Caki2 (cell line): ENCODE data around the gene GPRIN1. TPM values are rescaled to one million over a fixed set of nuclear protein-coding genes. Genes with fewer than 3 reads are reported as not detected.

Source experiments
- DNase-seq: peaks from one replicate; pipeline ENCODE4 v3.0.0-alpha.2; 2015; ENCODE audit warnings: low read depth
- in situ Hi-C: cut with HindIII; loops from 2 replicates; pipeline ENCODE4 v1.10.0; 2016; ENCODE audit warnings: low sequenced_read_pairs, low pct_unique_long_range_greater_than_20kb, mixed read lengths
- total RNA-seq: library from RNA; depleted of rRNA; stranded (reverse); fragments of >200 nt; shearing (Covaris generic); gene quantifications from 2 replicates; pipeline ENCODE4 v1.2.3, GENCODE V29; 2014; ENCODE audit warnings: low replicate concordance

Gene GPRIN1
- total RNA-seq, 1 experiment from 2014 or later, result 36.8 TPM

DNA sequence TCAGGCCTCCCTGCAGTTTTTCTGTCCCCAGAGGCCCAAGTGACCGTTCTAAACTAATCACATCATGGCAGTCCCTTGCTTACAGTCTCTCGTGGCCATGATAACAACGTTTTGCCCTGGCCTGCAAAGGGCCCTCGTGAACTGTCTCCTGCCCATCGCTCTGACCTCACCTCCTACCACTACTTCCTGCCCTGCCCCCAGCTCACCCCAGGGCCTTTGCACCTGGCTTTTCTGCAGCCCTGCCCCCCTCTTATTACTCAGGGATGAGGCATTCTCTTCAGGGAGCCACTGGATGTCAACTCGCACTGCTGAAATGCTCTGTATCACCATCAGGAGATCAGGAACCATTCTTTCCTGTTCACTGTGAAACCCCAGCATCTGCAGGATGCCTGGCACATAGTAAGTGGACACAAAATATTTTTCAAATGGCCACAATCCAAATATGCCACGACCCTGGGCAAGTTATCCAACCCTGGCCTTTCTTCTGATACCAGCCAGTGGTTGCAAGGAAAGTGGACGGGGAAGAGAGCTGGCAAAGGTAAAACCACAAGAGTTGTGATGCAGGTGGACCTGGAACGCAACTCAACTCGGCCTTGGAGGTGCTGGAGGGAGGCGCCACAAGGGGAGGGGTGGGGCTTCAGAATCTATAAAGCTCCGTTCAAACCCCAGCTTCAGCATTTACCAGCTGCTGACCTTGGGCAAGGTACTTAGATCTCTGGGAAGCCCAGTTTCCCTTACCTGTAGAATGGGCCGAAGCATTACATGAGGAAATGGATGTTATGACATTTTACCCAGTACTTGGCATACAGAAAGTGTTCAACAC is 18.7 kb upstream of the GPRIN1 start:
- in situ Hi-C loops, result no loop called here
- DNase-seq, result no peak

DNA sequence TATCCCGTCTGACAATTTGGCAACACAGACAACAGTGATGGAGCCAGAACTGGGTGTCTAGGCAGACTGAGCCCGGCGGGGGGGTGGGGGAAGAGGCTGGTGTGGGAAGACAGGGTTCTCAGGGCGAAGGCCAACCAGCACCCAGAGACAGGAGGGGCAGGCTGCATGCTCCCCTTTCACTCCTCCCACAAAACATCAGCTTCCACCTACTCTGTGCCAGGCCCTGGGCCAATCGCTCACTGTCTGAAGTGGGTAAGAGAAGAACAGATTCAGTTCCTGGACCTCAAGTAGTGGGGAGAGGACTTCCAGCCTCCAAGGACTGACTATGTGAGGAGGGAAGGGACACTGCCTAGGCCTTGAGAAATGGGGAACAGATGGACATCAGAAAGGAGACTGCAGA is 17.6 kb upstream of the GPRIN1 start:
- in situ Hi-C loops, result no loop called here

DNA sequence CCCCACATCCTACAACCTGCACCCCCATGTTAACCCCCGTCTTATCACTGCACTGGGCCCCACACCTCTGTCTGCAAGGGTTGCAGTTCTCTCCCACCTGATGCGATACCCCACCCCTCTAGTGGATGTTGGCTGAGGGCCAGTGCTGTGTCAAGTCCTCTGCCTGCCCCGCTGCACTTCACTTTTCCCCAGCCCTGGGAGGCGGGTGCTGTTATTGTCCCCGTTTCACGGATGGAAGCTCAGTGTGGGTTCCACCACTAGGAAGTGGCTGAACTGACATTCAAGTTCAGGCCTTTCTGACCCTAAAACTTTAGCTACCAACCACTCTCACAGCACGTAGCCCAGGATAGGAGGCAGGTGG is 16.9 kb upstream of the GPRIN1 start:
- no peak for DNase-seq
- in situ Hi-C loops, result no loop called here

More for the DNA sequence above, 17.6 kb upstream of the GPRIN1 start:
- no peak for DNase-seq

DNA sequence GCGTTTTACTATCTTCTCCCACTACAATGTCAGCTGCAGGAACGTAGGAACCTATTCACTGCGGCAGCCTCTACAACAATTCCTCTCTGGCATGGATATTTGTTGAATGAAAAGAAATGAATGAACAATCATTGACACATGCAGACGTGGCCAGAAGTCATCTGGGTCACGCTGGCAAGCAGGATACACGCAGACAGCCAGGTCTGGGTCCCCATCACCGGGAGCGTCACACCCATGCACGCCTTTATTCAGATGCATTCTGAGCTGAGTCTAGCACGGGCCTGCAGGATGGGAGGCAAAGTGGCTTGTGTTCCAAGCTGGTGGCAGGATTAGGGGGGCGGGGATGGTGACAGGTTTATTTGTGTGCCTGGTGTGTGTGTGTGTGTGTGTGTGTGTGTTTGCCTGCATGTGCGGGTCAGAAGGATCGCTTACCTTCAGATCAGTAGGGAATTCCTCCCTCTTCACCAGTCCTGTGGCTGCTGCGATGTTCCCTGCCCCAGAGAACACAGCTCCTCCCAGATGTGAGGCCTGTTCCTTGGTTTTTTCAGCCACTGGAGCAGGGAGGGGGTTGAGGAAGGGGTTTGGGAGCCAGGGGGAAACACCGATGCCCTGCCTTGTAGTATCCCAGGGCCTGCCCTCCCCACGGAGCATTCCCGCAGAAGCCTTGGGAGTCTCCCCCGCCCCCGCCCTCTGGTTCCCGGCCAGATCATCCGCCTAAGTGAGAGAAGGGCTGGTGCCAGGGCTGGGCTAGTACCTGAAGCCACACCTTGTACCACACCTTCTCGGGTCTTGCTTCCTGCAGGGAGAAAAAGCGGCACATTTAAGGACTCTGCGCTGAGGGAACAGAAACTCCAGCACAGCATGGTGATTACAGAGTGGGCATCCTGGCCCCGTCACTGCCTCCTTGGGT is 16.3 kb upstream of the GPRIN1 start:
- no peak for DNase-seq
- in situ Hi-C loops, result no loop called here

DNA sequence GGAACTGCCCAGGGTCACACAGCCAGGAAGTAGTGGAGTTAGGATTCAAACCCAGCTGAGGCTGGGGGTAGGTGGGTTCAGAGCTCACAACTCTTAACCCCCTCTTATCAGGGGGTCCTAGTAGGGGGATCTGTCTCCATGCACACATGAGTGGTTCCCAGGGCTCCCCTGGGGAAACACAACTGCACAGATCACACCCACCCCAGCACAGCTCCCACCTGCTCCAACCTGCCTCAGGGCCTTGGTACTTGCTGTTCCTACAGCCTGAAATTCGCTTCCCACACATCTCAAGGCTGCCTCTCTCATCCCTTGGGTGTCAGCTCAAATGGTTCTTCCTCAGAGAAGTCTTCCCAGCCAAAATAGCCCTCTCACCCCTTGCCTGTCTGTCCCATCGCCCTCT is 15.6 kb upstream of the GPRIN1 start:
- in situ Hi-C loops, result no loop called here
- no peak for DNase-seq

DNA sequence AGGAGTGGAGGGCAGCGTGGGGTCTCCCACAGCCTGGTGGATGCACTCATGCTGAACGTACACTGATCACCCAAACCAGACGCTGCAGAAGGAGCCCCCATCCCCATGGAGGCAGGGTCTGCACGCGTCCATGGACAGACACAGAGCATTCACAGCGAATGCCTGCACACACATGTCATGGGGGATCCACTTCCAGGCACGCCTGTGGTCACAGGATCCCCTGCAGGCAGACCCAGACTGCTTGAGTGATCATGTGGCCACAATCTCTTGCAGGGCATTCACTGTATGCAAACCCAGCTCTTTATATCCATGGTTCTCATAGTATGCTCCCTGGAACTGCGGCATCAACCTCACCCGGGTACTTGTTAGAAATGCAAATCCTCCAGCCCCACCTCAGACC is 15.0 kb upstream of the GPRIN1 start:
- no peak for DNase-seq
- in situ Hi-C loops, result no loop called here

DNA sequence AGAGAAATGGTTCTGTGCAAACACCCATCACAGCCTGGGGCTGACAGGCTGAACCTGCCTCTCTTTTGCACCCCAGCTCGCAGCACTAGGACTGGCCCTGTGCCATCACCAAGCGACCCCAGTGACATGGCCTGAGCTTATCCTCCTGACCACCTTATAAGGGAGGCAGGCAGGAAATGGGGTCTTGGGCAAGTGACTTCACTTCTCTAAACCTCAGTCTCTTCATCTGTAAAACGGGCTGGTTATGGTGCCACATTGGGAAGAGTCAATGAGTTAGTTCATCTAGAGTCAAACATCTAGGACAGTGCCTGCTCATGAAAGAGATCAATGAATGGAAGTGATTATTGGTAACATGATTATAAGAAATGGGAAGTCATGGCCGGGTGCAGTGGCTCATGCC is 14.2 kb upstream of the GPRIN1 start:
- in situ Hi-C loops, result no loop called here
- DNase-seq, result no peak

DNA sequence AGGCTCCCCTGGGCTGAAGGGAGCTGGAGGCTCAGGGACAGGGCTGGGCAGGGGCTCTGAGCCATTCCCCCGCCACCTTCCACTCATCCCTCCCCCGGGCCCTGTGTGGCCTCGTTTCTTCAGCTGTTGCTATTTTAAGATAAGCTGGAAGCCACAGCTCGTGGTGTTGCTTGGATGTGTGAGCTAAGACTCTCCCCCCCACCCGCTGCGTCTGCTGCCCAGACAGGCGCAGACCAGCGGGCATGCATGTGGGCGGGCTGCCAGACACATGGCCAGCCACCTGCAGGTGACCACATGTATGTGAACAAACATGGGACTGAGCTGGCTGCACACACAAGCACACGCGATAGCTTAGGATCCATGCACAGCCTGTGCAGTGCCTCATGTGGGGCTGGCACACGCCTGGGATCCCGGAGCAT is 11.7 kb upstream of the GPRIN1 start:
- no peak for DNase-seq
- in situ Hi-C loops, result no loop called here

DNA sequence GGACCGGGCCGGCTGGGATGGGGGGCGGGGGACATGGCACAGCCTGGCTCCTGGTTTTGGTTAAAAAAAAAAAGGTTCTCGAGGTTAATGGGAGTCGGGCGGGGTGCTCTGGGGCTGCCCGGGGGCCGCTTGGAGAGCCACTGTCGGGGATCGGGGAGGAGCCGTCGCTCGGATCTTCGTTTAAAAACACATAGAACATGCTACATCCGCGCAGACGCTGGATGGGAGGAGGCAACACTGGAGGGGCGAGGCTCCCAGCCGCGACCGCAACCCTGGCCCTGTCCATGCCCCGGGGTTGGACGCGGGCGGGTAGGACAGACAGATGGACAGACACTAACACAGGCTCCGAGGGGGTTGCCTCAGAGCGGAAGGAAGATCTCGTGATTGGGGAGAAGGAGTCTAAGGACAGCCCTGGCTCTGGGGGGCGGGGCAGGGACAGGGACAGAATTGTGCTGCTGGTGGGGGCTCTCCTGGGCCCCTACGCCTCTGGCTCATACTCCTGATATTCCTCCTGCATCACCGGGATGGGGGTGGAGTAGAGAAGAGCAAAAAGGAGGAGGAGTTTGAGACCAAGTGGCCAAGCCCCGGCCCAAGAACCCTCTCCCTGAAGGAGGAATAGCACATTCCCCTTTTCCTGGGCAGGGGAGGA is 10.5 kb upstream of the GPRIN1 start:
- in situ Hi-C loops, result no loop called here
- DNase-seq, result no peak

DNA sequence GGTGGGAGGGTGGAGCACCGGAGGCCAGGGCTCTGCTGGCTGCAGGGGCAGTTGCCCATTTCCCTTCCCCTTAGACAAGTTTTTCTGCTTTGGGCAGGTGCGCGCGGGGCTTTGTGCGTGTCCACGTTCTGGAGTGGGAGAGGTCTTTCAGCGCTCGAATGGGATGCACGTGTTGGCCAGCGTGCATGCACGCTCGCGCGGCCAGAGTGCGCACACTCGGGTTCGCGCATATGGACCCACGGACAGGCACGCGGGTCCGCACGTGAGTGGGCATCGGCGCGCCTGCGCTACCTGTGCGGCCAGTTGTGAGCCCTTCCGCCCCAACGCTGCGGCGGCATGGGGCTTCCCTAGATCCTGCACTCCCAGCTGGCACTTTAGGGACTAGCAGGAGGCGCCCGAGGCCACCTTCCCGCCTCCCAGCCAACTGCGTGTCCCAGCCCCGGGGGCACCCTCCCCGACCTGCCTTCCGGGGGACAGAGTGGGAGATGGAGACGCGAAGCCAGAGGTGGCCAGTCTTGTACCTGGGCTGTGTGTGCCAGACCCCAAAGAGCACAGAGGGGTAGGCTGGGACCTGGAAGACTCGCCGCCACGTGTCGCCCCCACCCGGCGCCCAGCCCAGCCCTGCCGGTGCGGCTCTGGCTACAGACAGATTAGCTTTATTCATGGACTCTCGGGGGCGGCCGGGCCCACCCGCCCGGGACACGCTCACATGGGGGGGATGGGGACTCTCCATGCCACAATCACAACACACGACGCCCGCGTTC is 9.8 kb upstream of the GPRIN1 start:
- no peak for DNase-seq
- in situ Hi-C loops, result no loop called here

DNA sequence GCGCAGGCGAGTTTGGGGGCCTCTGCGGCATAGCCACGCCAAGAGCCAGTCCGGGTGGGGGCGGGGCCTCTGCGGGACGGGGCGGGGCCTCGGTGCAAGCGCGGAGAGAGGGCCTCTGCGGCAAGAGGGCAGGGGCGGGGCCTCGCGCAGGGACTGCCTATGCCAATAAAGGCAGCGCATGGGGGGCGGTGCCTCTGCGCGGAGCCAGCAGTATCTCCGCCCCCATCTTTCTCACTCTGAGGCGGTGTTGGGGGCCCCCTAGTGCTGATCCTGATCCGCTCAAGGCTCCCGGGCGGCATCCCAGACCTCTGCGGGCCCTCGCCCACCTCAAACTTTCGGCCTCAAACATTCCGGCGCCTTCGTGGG is 9.2 kb upstream of the GPRIN1 start:
- in situ Hi-C loops, result no loop called here
- DNase-seq, result peak; percentile 82

DNA sequence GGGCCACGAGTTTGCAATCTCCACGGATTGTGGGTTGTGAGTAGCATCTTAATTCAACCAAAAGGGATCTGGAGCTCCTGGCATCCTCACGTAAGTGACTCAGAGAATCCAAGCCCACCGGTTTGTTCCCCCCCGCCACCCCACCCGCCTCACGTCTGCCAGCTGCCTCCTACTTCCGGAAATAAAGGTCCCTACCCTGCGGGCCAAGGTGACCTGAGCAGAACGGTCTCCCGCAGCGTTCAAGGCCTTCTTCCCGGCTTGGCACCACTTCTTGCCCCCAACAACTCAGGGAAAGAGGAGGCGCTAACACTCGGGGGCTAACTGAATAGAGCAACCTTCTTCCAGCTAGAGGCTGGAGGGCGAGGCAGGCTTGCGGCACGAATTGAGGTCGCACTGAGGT is 8.8 kb upstream of the GPRIN1 start:
- DNase-seq, result no peak

DNA sequence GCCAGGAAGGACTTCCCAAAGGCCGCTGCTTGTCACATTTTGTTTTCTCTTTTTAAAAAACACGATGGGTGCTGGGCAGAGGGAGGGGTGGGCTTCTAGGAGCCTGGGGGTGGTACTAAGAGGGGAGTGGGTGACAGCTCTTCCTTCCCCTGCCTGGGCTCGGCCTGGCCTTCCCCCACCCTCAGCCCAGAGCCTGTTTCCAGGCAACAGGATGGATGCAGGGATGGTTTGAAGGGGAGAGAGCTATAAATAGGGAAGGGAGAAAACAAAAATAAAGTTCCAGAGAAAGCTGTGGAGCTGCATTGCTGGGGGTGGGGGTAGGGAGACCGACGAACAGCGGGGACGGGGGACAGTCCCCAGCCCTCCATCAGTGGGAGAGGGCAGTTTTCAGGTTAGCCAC is 6.6 kb upstream of the GPRIN1 start:
- in situ Hi-C loops, result no loop called here
- DNase-seq, result no peak

More for the DNA sequence above, 8.8 kb upstream of the GPRIN1 start:
- in situ Hi-C loops, result no loop called here

DNA sequence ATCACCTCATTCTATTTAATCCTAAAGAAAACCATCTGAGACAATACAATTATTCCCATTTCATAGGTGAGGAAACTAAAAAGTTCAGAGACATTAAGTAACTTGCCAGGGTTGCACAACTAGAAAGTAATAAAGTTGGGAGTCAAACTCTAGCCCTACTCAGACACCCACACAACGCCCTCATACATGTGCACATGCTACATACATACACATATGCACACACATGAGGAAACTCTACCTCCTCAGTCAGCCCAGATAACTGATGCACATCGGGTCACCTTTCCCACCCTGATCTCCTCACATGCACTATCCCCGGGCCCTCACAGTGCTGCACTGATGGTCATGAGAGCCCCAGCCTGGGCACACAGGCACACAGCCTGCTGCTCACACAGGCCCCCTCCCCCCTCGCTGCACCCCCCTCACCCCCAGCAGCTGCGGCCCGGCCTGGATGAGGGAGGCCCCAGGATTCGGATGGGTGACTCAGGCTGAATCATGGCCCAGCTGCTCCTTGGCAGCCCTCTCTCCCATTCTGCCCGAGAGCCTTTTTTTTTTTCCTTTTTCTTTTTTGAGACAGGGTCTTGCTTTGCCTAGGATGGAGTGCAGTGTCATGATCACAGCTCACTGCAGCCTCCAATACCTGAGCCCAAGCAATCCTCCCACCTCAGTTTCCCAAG is 5.0 kb upstream of the GPRIN1 start:
- in situ Hi-C loops, result no loop called here
- no peak for DNase-seq

DNA sequence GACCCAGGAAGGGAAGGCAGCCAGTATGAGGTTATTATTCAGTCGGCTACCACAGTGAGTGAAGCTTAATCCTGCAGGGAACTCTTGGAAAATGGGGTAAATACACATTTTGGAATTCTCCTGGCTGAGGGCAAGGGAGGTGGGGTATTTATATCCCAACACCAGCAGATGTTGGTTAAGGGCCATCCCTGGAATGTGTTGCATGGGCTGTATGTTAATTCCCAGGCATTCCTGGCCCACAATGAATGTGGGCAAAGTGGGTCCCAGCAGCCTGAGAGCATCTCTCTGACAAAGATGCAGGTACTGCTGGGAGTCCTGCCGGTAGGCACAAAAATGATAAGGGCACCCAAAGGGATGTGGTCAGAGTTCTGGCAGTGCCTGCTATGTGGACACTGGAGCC is 2.9 kb upstream of the GPRIN1 start:
- no peak for DNase-seq
- in situ Hi-C loops, result no loop called here

DNA sequence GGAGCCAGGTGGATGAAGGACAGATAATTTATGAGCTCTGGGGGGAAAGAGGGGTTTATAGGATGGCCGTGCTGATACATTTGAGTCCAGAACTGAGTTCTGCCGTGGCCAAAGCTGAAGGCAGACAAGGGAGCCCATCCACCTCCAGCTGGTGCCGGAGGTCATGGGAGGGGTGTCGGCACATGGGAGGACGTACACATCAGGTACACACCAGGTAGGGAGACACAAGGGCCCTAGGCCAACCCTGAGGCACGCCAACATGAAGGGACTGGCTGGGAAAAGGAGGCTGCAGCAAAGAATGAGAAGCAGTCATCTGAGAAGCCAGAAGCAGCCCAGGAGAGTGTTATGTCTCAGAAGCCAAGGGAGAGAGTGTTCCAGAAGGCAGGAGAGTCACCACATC is 2.1 kb upstream of the GPRIN1 start:
- DNase-seq, result no peak
- in situ Hi-C loops, result no loop called here

DNA sequence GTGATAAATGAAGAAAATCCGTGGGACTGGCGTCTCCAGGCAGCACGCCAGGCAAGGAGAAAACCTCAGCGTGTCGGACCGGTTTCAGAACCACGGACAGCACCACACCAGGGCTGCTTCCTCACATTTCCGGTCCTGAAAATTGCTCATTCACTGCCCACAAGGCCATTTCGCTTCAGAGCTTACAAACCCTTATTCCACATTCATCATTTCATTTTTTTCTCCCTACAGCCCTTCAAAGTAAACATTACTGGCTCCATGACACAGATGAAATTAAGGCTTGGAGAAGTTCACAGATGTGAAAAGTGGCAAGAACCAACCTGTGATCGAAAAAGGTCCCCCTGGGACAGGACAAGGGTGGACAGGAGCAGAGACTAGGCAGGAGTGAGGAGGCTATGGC is 1.5 kb upstream of the GPRIN1 start:
- in situ Hi-C loops, result no loop called here
- DNase-seq, result peak; percentile 54

DNA sequence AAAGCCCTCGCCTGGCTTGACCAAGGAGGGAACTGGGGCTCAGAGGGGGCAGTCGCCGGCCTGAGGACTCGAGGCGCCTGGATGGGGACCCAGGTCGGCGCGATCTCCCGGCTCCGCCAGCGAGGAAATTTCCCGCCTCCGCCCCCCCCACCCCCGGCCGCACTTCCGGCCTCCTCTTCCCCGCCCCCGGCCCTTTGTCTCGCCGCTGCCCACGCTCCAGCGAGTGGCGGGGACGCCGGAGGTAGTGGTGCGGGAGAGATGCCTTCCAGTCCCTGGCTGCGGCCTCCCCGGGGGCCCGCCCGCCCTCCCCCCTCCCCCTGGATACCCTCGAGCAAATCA is 448 bp upstream of the GPRIN1 start:
- in situ Hi-C loops, result no loop called here
- DNase-seq, result no peak
